CD1c-positive myeloid dendritic cell (primary cell): ENCODE measurements around the gene GABRB1.
A peak's percentile ranks its signal among the peaks of the same experiment; 100 is the strongest.

Experiments used
- DNase-seq: peaks from one replicate; pipeline ENCODE4 v3.0.0-alpha.2; 2016; ENCODE audit errors: extremely low spot score

GABRB1 gene

GRCh38 chr4:47118192-47118929 is 87.0 kb downstream of the GABRB1 start:
- DNase-seq = no peak

GRCh38 chr4:47120783-47121182 is 89.4 kb downstream of the GABRB1 start:
- no peak for DNase-seq

- DNase-seq = peak; percentile 81
Measured at GRCh38 chr4:47122592-47123291, 91.4 kb downstream of the GABRB1 start.

GRCh38 chr4:47128991-47129390 is 97.6 kb downstream of the GABRB1 start:
- DNase-seq = no peak

- no peak for DNase-seq
Measured at GRCh38 chr4:47135210-47135609, 103.8 kb downstream of the GABRB1 start.

GRCh38 chr4:47143261-47143660 is 111.9 kb downstream of the GABRB1 start:
- no peak for DNase-seq

- DNase-seq = no peak
Measured at GRCh38 chr4:47145630-47146029, 114.3 kb downstream of the GABRB1 start.

GRCh38 chr4:47154816-47155370 is 123.5 kb downstream of the GABRB1 start:
- no peak for DNase-seq

GRCh38 chr4:47155919-47156318 is 124.6 kb downstream of the GABRB1 start:
- peak; percentile 17 for DNase-seq

GRCh38 chr4:47160095-47160494 is 128.7 kb downstream of the GABRB1 start:
- peak; percentile 13 for DNase-seq

GRCh38 chr4:47167081-47168035 is 136.0 kb downstream of the GABRB1 start:
- DNase-seq = no peak

GRCh38 chr4:47184083-47184482 is 152.7 kb downstream of the GABRB1 start:
- no peak for DNase-seq

GRCh38 chr4:47185761-47186160 is 154.4 kb downstream of the GABRB1 start:
- no peak for DNase-seq

- DNase-seq = no peak
Measured at GRCh38 chr4:47187608-47188007, 156.2 kb downstream of the GABRB1 start.

GRCh38 chr4:47193179-47193578 is 161.8 kb downstream of the GABRB1 start:
- no peak for DNase-seq

GRCh38 chr4:47194036-47194737 is 162.8 kb downstream of the GABRB1 start:
- DNase-seq = no peak

- no peak for DNase-seq
Measured at GRCh38 chr4:47195706-47196105, 164.3 kb downstream of the GABRB1 start.

GRCh38 chr4:47198791-47199190 is 167.4 kb downstream of the GABRB1 start:
- no peak for DNase-seq

GRCh38 chr4:47203593-47203992 is 172.2 kb downstream of the GABRB1 start:
- DNase-seq = no peak

GRCh38 chr4:47207555-47207954 is 176.2 kb downstream of the GABRB1 start:
- no peak for DNase-seq

GRCh38 chr4:47209833-47210232 is 178.5 kb downstream of the GABRB1 start:
- no peak for DNase-seq
